Loucy (cell line): ENCODE data around the gene GRAMD2A.

Experiments used
- H2AFZ ChIP-seq: fragments of 200-600 bp; sonication (generic); 2 replicates; pipeline ENCODE4 v1.6.0; 2016; ENCODE audit warnings: antibody characterized with exemption, mild to moderate bottlenecking, low read length, moderate library complexity
- H3F3A ChIP-seq: fragments of 200-600 bp; 2 replicates; pipeline ENCODE4 v1.6.0; 2016; ENCODE audit warnings: antibody characterized with exemption, low read depth, mild to moderate bottlenecking
- H3K27me3 ChIP-seq: fragments of 200-600 bp; sonication (generic); 2 replicates; pipeline ENCODE4 v1.6.1; 2014; ENCODE audit warnings: low read length, mild to moderate bottlenecking; ENCODE audit not compliant: insufficient read depth, poor library complexity, severe bottlenecking
- H3K36me3 ChIP-seq: fragments of 200-600 bp; sonication (generic); 2 replicates; pipeline ENCODE4 v1.6.1; 2016; ENCODE audit warnings: low read length; ENCODE audit not compliant: insufficient read depth
- H3K4me1 ChIP-seq: fragments of 200-600 bp; sonication (generic); 2 replicates; pipeline ENCODE4 v1.5.1; 2014; ENCODE audit warnings: low read length, mild to moderate bottlenecking; ENCODE audit not compliant: insufficient read depth, poor library complexity, severe bottlenecking
- H3K4me2 ChIP-seq: fragments of 200-600 bp; sonication (generic); 2 replicates; pipeline ENCODE4 v1.6.0; 2014; ENCODE audit warnings: antibody characterized with exemption, low read length, low read depth, mild to moderate bottlenecking; ENCODE audit not compliant: poor library complexity, severe bottlenecking
- H3K4me3 ChIP-seq: fragments of 200-600 bp; sonication (generic); 2 replicates; pipeline ENCODE4 v1.5.1; 2014; ENCODE audit warnings: low read length, mild to moderate bottlenecking, mixed read lengths; ENCODE audit not compliant: poor library complexity, severe bottlenecking
- H3K79me2 ChIP-seq: fragments of 200-600 bp; sonication (generic); 2 replicates; pipeline ENCODE4 v1.6.1; 2014; ENCODE audit warnings: low read length; ENCODE audit not compliant: insufficient read depth
- H3K9ac ChIP-seq: fragments of 200-600 bp; sonication (generic); 2 replicates; pipeline ENCODE4 v1.6.0; 2014; ENCODE audit warnings: mild to moderate bottlenecking, low read depth, low read length, moderate library complexity; ENCODE audit not compliant: poor library complexity, severe bottlenecking
- H3K9me2 ChIP-seq: fragments of 200-600 bp; sonication (generic); replicated peaks from 2 replicates; pipeline ENCODE4 v1.6.1; 2016; ENCODE audit warnings: low read depth, low read length, mixed read lengths
- H3K9me3 ChIP-seq: fragments of 200-600 bp; sonication (generic); 2 replicates; pipeline ENCODE4 v1.6.1; 2014; ENCODE audit warnings: mild to moderate bottlenecking, antibody characterized with exemption, low read length, low read depth; ENCODE audit not compliant: insufficient read depth
- H4K20me1 ChIP-seq: fragments of 200-600 bp; sonication (generic); 2 replicates; pipeline ENCODE4 v1.6.0; 2014; ENCODE audit warnings: antibody characterized with exemption, low read length, mild to moderate bottlenecking; ENCODE audit not compliant: insufficient read depth, poor library complexity, severe bottlenecking
- CTCF ChIP-seq: fragments of 200-600 bp; sonication (generic); conservative IDR thresholded peaks from 2 replicates; pipeline ENCODE4 v1.5.1; 2014; ENCODE audit warnings: mild to moderate bottlenecking, antibody characterized with exemption, low read length
- EZH2phosphoT487 ChIP-seq: fragments of 200-600 bp; IDR thresholded peaks from 2 replicates; pipeline ENCODE4 v1.6.1; 2018; ENCODE audit warnings: antibody characterized with exemption, mild to moderate bottlenecking, moderate library complexity, borderline replicate concordance

The GRAMD2A gene

GRCh38 chr15:72217216-72217615 lies 19.6 kb upstream of the GRAMD2A start:
- no peaks in the 10 kb centered on the region for H3K9me3 ChIP-seq
- no peak overlapping the region for H3K9ac ChIP-seq
- H3K79me2 ChIP-seq = peaks cover 90% of the 10 kb centered on the region
- TF ChIP-seq CTCF (no peak), EZH2phosphoT487 (no peak)
- no peaks in the 10 kb centered on the region for H3K27me3 ChIP-seq
- H3K4me3 ChIP-seq = no peak overlapping the region
- peaks cover 96% of the 10 kb centered on the region for H4K20me1 ChIP-seq
- peaks cover 96% of the 10 kb centered on the region for H3K36me3 ChIP-seq
- no peaks in the 10 kb centered on the region for H3K9me2 ChIP-seq
- peaks cover 19% of the 10 kb centered on the region for H3K4me1 ChIP-seq
- no peaks in the 10 kb centered on the region for H3F3A ChIP-seq
- no peak overlapping the region for H3K4me2 ChIP-seq
- no peak overlapping the region for H2AFZ ChIP-seq

GRCh38 chr15:72216079-72216478 lies 18.5 kb upstream of the GRAMD2A start:
- Histone ChIP-seq H3K4me2 (no peak overlapping the region), H3K9me2 (no peaks in the 10 kb centered on the region), H3K9ac (no peak overlapping the region), H3K9me3 (no peaks in the 10 kb centered on the region), H3K4me1 (peaks cover 12% of the 10 kb centered on the region), H4K20me1 (peaks cover 96% of the 10 kb centered on the region), H3K79me2 (peaks cover 90% of the 10 kb centered on the region), H3F3A (no peaks in the 10 kb centered on the region), H3K4me3 (no peak overlapping the region), H3K36me3 (peaks cover 99% of the 10 kb centered on the region), H3K27me3 (no peaks in the 10 kb centered on the region), H2AFZ (no peak overlapping the region)
- no peak for TF ChIP-seq EZH2phosphoT487
- no peak for TF ChIP-seq CTCF

GRCh38 chr15:72207558-72208085 lies 10.0 kb upstream of the GRAMD2A start:
- Histone ChIP-seq H3K27me3 (no peaks in the 10 kb centered on the region), H3K79me2 (peaks cover 53% of the 10 kb centered on the region), H3K4me3 (no peak overlapping the region), H3F3A (no peaks in the 10 kb centered on the region), H3K36me3 (peaks cover 98% of the 10 kb centered on the region), H3K9me2 (no peaks in the 10 kb centered on the region), H3K9me3 (no peaks in the 10 kb centered on the region), H3K4me1 (peaks cover 10% of the 10 kb centered on the region), H2AFZ (no peak overlapping the region), H4K20me1 (peaks cover 90% of the 10 kb centered on the region), H3K4me2 (no peak overlapping the region), H3K9ac (no peak overlapping the region)
- no peak for TF ChIP-seq EZH2phosphoT487
- no peak for TF ChIP-seq CTCF
